Mucosa of rectum (tissue), 2 donors: Measurements from ENCODE around the gene C5.
A peak's percentile ranks its signal among the peaks of the same experiment; 100 is the strongest.

ENCODE experiments used
- H3K27ac ChIP-seq, 2 donors: one replicate each; pipeline ENCODE4 v1.7.0; 2013; ENCODE audit warnings: inconsistent platforms in 2 of 2, low read depth in 2 of 2, low read length in 2 of 2
- H3K27me3 ChIP-seq, 2 donors: one replicate each; pipeline ENCODE4 v1.7.0; 2013; ENCODE audit warnings: low read length in 2 of 2; ENCODE audit not compliant: control insufficient read depth in 2 of 2, insufficient read depth in 2 of 2
- H3K36me3 ChIP-seq, 2 donors: one replicate each; pipeline ENCODE4 v1.7.0; 2013; ENCODE audit warnings: low read length in 2 of 2; ENCODE audit not compliant: control insufficient read depth in 2 of 2, insufficient read depth in 2 of 2
- H3K4me1 ChIP-seq, 2 donors: one replicate each; pipeline ENCODE4 v1.7.0; 2013; ENCODE audit warnings: low read length in 2 of 2, mild to moderate bottlenecking in 1 of 2; ENCODE audit not compliant: control insufficient read depth in 2 of 2, insufficient read depth in 2 of 2
- H3K4me3 ChIP-seq, 2 donors: one replicate each; pipeline ENCODE4 v1.7.0; 2013; ENCODE audit warnings: low read length in 2 of 2
- H3K9ac ChIP-seq, 2 donors: one replicate each; pipeline ENCODE4 v1.7.0; 2013; ENCODE audit warnings: low read length in 2 of 2, low read depth in 1 of 2, mild to moderate bottlenecking in 1 of 2
- H3K9me3 ChIP-seq, 2 donors: one replicate each; pipeline ENCODE4 v1.7.0; 2013; ENCODE audit warnings: low read length in 2 of 2; ENCODE audit not compliant: control insufficient read depth in 2 of 2
- donor health status: healthy.
- donor health status: Normal muscosa, but diverticular disease.

C5 gene

GRCh38 chr9:120928483-120929228 is 121.4 kb downstream of the C5 start:
- Histone ChIP-seq H3K9ac (peak overlapping the region; percentile 75 to 79), H3K27me3 (no peaks in the 10 kb centered on the region), H3K9me3 (no peaks in the 10 kb centered on the region), H3K4me1 (peaks cover 12 to 18% of the 10 kb centered on the region in 2 donors), H3K27ac (peak overlapping the region; percentile 73 to 87), H3K36me3 (no peaks in the 10 kb centered on the region), H3K4me3 (peak overlapping the region; percentile 73 to 77)

- H3K4me1 ChIP-seq = peaks cover 12 to 16% of the 10 kb centered on the region in 2 donors
- H3K36me3 ChIP-seq = no peaks in the 10 kb centered on the region
- peak overlapping the region; percentile 73 to 77 for H3K4me3 ChIP-seq
- peak overlapping the region; percentile 75 to 79 for H3K9ac ChIP-seq
- H3K27me3 ChIP-seq = no peaks in the 10 kb centered on the region
- H3K27ac ChIP-seq = peak overlapping the region; percentile 73 to 87
- no peaks in the 10 kb centered on the region for H3K9me3 ChIP-seq
Observed at GRCh38 chr9:120928015-120928482, 122.0 kb downstream of the C5 start.

DNA sequence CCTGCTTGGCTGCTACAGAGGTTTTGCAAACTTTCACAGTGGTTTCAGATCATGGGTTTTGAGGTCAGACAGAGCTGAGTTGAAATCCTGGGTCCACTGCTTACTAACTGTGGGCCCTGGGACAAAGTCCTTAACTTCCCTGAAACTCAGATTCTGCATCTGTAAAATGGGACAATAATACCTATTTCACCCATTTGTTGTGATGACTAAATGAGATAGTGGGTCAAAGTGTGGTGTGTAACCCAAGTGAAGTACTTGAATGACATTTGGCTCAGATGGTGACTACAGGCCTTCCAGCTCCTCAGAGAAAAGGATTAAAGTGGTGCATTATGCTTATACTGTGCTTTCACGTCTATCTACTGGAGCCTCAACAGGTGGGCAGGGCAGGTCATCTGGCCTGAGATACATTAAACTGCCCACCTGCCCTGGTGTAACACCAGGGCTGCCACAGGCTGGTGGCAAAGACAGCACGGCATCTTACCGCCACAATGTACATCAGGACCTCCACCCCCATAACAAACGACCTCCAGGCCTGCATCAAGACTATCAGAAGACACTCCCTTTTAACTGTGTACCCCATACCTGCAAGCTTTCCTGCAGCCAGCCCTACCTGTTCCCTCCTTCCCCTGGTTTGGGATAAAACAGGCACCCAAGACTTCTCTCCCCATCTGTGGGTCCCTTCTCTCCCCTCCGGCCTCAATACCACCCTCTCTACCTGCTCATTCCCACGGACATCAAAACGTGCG is 122.6 kb downstream of the C5 start:
- Histone ChIP-seq H3K4me1 (peaks cover 12 to 16% of the 10 kb centered on the region in 2 donors), H3K27ac (peak overlapping the region; percentile 73 to 87), H3K9me3 (no peaks in the 10 kb centered on the region), H3K36me3 (no peaks in the 10 kb centered on the region), H3K9ac (peak overlapping the region in 1 of 2 donors; percentile 79), H3K4me3 (peak overlapping the region in 1 of 2 donors; percentile 77), H3K27me3 (no peaks in the 10 kb centered on the region)

DNA sequence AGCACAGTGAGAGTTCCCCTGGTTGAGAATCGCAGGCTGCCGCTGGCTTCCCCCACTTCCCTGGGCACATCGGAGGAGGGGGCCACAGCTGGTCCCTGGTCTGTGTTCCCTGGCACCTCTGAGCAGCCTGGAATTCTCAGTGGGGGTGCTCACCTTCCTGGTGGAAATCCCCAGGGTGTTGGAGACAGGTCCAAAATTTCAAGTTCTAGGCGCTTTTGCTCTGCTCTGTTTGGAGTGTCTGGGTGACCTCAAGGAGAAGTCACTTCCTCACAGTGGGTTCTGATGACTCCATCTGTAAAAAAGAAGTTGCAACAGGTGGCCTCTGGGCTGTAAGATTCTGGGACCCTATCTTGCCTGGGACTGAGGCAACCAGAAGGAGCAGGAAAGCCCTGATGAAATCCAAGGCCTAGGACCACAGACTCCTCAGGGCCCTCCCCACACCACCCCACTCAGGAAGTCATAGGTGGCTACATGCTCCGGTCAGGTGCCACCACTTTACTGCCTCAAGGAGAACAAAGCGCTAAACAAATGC is 123.6 kb downstream of the C5 start, which contains the start of gene TRAF1:
Gene TRAF1, minus strand, starts transcription at position 400 of the 532 bp plus-strand sequence. CDS start 721 bp downstream, outside the sequence.
- H3K27ac ChIP-seq = peak within 1 kb of the TSS; percentile 57 to 87

GRCh38 chr9:120925535-120926396 is 124.3 kb downstream of the C5 start:
- H3K4me3 ChIP-seq = peak overlapping the region; percentile 37 to 51
- peak overlapping the region; percentile 41 to 49 for H3K9ac ChIP-seq
- peak overlapping the region; percentile 57 to 73 for H3K27ac ChIP-seq
- H3K4me1 ChIP-seq = peaks cover 5 to 7% of the 10 kb centered on the region in 2 donors
- no peaks in the 10 kb centered on the region for H3K36me3 ChIP-seq
- no peaks in the 10 kb centered on the region for H3K9me3 ChIP-seq
- H3K27me3 ChIP-seq = no peaks in the 10 kb centered on the region

More for the DNA sequence above, 123.6 kb downstream of the C5 start, which contains the start of gene TRAF1:
- Histone ChIP-seq H3K4me1 (peaks cover 9 to 12% of the 10 kb centered on the region in 2 donors), H3K36me3 (no peaks in the 10 kb centered on the region), H3K9me3 (no peaks in the 10 kb centered on the region), H3K27me3 (no peaks in the 10 kb centered on the region), H3K9ac (peak within 1 kb of the TSS; percentile 49 to 79), H3K4me3 (peak within 1 kb of the TSS; percentile 37 to 77)

DNA sequence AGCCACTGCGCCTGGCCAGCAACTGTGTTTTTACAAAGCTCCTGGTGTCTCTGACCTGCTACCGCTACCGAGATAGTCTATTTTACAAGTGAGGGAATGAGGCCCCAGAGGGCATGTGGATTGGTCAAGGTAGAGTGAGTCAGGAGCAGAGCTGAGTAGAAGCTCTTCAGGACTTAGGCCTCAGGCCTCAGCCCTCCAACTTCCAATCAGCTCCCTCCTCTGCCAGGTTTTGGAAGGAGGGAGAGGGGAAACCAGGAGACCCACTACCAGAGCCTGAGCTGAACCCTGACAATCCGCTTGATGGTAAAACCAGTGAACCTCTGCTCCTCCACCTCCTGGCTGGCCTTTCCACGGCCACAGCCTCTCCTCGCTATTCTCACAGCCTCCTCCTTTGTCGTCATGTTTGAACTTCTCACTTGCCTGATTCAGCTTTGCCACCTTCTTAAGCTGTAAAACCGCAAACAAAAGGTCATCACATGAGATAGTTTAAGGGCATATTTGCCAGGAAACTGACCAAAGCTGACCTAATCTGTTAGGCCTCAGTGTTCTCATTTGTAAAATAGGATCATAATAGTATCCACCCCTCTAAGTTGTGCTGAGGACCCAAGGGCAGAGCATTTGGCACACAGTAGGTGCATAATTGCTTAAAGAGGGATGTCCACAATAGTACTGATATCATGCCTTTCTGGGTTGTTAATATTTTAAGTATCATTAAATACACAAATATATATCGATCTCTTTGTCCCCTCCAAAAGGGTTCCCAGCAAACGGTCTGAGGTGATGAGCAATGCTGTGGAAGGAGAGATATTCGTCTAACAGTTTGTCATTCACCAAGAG is 125.2 kb downstream of the C5 start:
- H3K27ac ChIP-seq = peak overlapping the region; percentile 57 to 73
- H3K9ac ChIP-seq = peak overlapping the region; percentile 41 to 49
- peak overlapping the region; percentile 9 to 51 for H3K4me3 ChIP-seq
- no peaks in the 10 kb centered on the region for H3K27me3 ChIP-seq
- H3K9me3 ChIP-seq = no peaks in the 10 kb centered on the region
- no peaks in the 10 kb centered on the region for H3K36me3 ChIP-seq
- H3K4me1 ChIP-seq = peaks cover 5 to 7% of the 10 kb centered on the region in 2 donors

- H3K9ac ChIP-seq = peak overlapping the region in 1 of 2 donors; percentile 52
Observed at GRCh38 chr9:120923620-120924328, 126.3 kb downstream of the C5 start.

GRCh38 chr9:120922404-120923195 is 127.5 kb downstream of the C5 start:
- Histone ChIP-seq H3K9me3 (no peaks in the 10 kb centered on the region), H3K36me3 (no peaks in the 10 kb centered on the region), H3K9ac (peak overlapping the region in 1 of 2 donors; percentile 36), H3K4me1 (peaks cover 0 to 3% of the 10 kb centered on the region in 2 donors), H3K27me3 (no peaks in the 10 kb centered on the region), H3K27ac (no peak overlapping the region), H3K4me3 (no peak overlapping the region)

More at GRCh38 chr9:120923620-120924328, 126.3 kb downstream of the C5 start:
- H3K4me1 ChIP-seq = peaks cover 0 to 8% of the 10 kb centered on the region in 2 donors
- H3K4me3 ChIP-seq = peak overlapping the region in 1 of 2 donors; percentile 28
- no peaks in the 10 kb centered on the region for H3K27me3 ChIP-seq
- peak overlapping the region in 1 of 2 donors; percentile 43 for H3K27ac ChIP-seq
- no peaks in the 10 kb centered on the region for H3K9me3 ChIP-seq
- no peaks in the 10 kb centered on the region for H3K36me3 ChIP-seq
